Measurements from ENCODE around the gene PLEKHB1. TPM values are rescaled to one million over a fixed set of nuclear protein-coding genes. Genes with fewer than 3 reads are reported as not detected.

PLEKHB1 gene
- total RNA-seq, 1 experiment from 2014 or later = 37.1 TPM

GRCh38 chr11:73640592-73640991, 5.8 kb upstream of the PLEKHB1 start:
- no peak overlapping the region for H4K5ac ChIP-seq (ENCODE audit: insufficient read length, low read depth, low read length)
- H3K9me3 ChIP-seq (ENCODE audit: control insufficient read depth, low read depth, low read length) = no peaks in the 10 kb centered on the region
- no peak for DNase-seq
- H2AK5ac ChIP-seq (ENCODE audit: insufficient read length, low read length) = no peak overlapping the region
- no peak for TF ChIP-seq CTCF (conservative IDR thresholded peaks at IDR 0.05)
- Mint-ChIP-seq H3K36me3 (ENCODE audit: insufficient read depth in 1 of 3, low read depth in 3 of 3) (no peaks in the 10 kb centered on the region; a peak in 1 of 7 replicates), H3K27me3 (ENCODE audit: low read depth) (peaks cover 17% of the 10 kb centered on the region), H3K4me3 (no peak overlapping the region), H3K27ac (no peak overlapping the region), H3K4me1 (peaks cover 7 to 15% of the 10 kb centered on the region in 2 experiments), H3K9me3 (no peaks in the 10 kb centered on the region)
- no peaks in the 10 kb centered on the region for H3K79me2 ChIP-seq (ENCODE audit: insufficient read depth, low read length)
- H3K4me1 ChIP-seq (ENCODE audit: insufficient read depth, low read length) = no peaks in the 10 kb centered on the region
- H4K20me1 ChIP-seq (ENCODE audit: control insufficient read depth, insufficient read depth, insufficient read length) = no peaks in the 10 kb centered on the region
- no peak overlapping the region for H3T11ph ChIP-seq (ENCODE audit: low read length)
- no peak overlapping the region for H2BK15ac ChIP-seq (ENCODE audit: low read depth, low read length)
- no peak overlapping the region for H3K4ac ChIP-seq (ENCODE audit: low read depth, low read length)
- no peak overlapping the region for H3K4me2 ChIP-seq (ENCODE audit: insufficient read depth, insufficient read length, low read length)
- H3K23me2 ChIP-seq (ENCODE audit: insufficient read length, low read depth, low read length, poor library complexity, severe bottlenecking) = peaks cover 2% of the 10 kb centered on the region
- no peak overlapping the region for H2BK5ac ChIP-seq (ENCODE audit: insufficient read length, low read length)
- H3K79me1 ChIP-seq (ENCODE audit: insufficient read depth, low read depth, low read length, poor library complexity, severe bottlenecking) = no peaks in the 10 kb centered on the region
- H3K27me3 ChIP-seq (ENCODE audit: insufficient read depth, low read length) = no peaks in the 10 kb centered on the region; the same call in 1 of the 2 replicates
- H2BK20ac ChIP-seq (ENCODE audit: low read depth, low read length, poor library complexity, severe bottlenecking) = no peak overlapping the region
- no peak overlapping the region for H3K27ac ChIP-seq (ENCODE audit: insufficient read length, low read depth, low read length)
- no peak overlapping the region for H3K56ac ChIP-seq (ENCODE audit: insufficient read length, low read depth, low read length)
- H3K18ac ChIP-seq (ENCODE audit: insufficient read length, low read depth, low read length) = no peak overlapping the region
- H4K91ac ChIP-seq (ENCODE audit: insufficient read length, low read depth, low read length) = no peak overlapping the region
- no peak overlapping the region for H4K8ac ChIP-seq (replicated peaks; ENCODE audit: insufficient read length, low read depth, low read length)
- H2BK120ac ChIP-seq (ENCODE audit: low read depth, low read length, poor library complexity, severe bottlenecking) = no peak overlapping the region
- H3K9ac ChIP-seq (ENCODE audit: extremely low read depth, insufficient read length, low read length) = no peak overlapping the region
- no peak overlapping the region for H3K14ac ChIP-seq (ENCODE audit: insufficient read depth, low read length)
- no peak overlapping the region for H3K23ac ChIP-seq (ENCODE audit: insufficient read length, low read depth, low read length)
- no peak overlapping the region for H2BK12ac ChIP-seq (ENCODE audit: insufficient read length, low read depth, low read length)
- no peak overlapping the region for H2AFZ ChIP-seq (ENCODE audit: low read length)
- WGBS (ENCODE audit: extremely low coverage, insufficient read length, low lambda C conversion rate) = no CpG with 5 or more reads among the region's 2 CpGs

All from H9 (cell line).